ENCODE data around the gene FLT4. TPM values are rescaled to one million over a fixed set of nuclear protein-coding genes. Genes with fewer than 3 reads are reported as not detected.

FLT4 gene
- total RNA-seq, 1 donor from 2014 or later = 13.1 TPM

GRCh38 chr5:180589771-180590542 lies 59.4 kb downstream of the FLT4 start:
- Mint-ChIP-seq H3K27ac (ENCODE audit: unreplicated experiment) (no peak overlapping the region), H3K9me3 (peaks cover 6% of the 10 kb centered on the region), H3K4me3 (peak overlapping the region; percentile 59), H3K27me3 (ENCODE audit: low read depth) (peaks cover 79% of the 10 kb centered on the region), H3K36me3 (ENCODE audit: low read depth) (peaks cover 4% of the 10 kb centered on the region), H3K4me1 (peaks cover 11% of the 10 kb centered on the region)
- DNase-seq (ENCODE audit: low read depth, low spot score) = no peak
- no peak for TF ChIP-seq CTCF (conservative IDR thresholded peaks at IDR 0.05)

GRCh38 chr5:180586870-180587269 lies 62.5 kb downstream of the FLT4 start:
- no peak for DNase-seq (ENCODE audit: low read depth, low spot score)
- TF ChIP-seq CTCF (conservative IDR thresholded peaks at IDR 0.05) = no peak
- no peak overlapping the region for H3K27ac Mint-ChIP-seq (ENCODE audit: unreplicated experiment)
- H3K27me3 Mint-ChIP-seq (ENCODE audit: low read depth) = peaks cover 62% of the 10 kb centered on the region
- H3K4me3 Mint-ChIP-seq = no peak overlapping the region
- H3K36me3 Mint-ChIP-seq (ENCODE audit: low read depth) = peaks cover 8% of the 10 kb centered on the region
- H3K4me1 Mint-ChIP-seq = peaks cover 5% of the 10 kb centered on the region
- H3K9me3 Mint-ChIP-seq = peaks cover 12% of the 10 kb centered on the region

GRCh38 chr5:180586204-180586603 lies 63.2 kb downstream of the FLT4 start:
- H3K9me3 Mint-ChIP-seq = peaks cover 12% of the 10 kb centered on the region
- peaks cover 8% of the 10 kb centered on the region for H3K36me3 Mint-ChIP-seq (ENCODE audit: low read depth)
- peaks cover 62% of the 10 kb centered on the region for H3K27me3 Mint-ChIP-seq (ENCODE audit: low read depth)
- no peak for DNase-seq (ENCODE audit: low read depth, low spot score)
- H3K27ac Mint-ChIP-seq (ENCODE audit: unreplicated experiment) = no peak overlapping the region
- H3K4me3 Mint-ChIP-seq = no peak overlapping the region
- H3K4me1 Mint-ChIP-seq = peaks cover 5% of the 10 kb centered on the region
- TF ChIP-seq CTCF (conservative IDR thresholded peaks at IDR 0.05) = no peak

- no peak overlapping the region for H3K4me3 Mint-ChIP-seq
- H3K36me3 Mint-ChIP-seq (ENCODE audit: low read depth) = peaks cover 8% of the 10 kb centered on the region
- no peak for TF ChIP-seq CTCF (conservative IDR thresholded peaks at IDR 0.05)
- peaks cover 12% of the 10 kb centered on the region for H3K9me3 Mint-ChIP-seq
- DNase-seq (ENCODE audit: low read depth, low spot score) = no peak
- H3K27ac Mint-ChIP-seq (ENCODE audit: unreplicated experiment) = no peak overlapping the region
- no peaks in the 10 kb centered on the region for H3K4me1 Mint-ChIP-seq
- H3K27me3 Mint-ChIP-seq (ENCODE audit: low read depth) = peaks cover 45% of the 10 kb centered on the region
Observed at GRCh38 chr5:180583738-180584137, 65.7 kb downstream of the FLT4 start.

- Mint-ChIP-seq H3K27me3 (ENCODE audit: low read depth) (peaks cover 16% of the 10 kb centered on the region), H3K9me3 (peaks cover 10% of the 10 kb centered on the region), H3K4me1 (no peaks in the 10 kb centered on the region), H3K4me3 (no peak overlapping the region), H3K36me3 (ENCODE audit: low read depth) (peaks cover 27% of the 10 kb centered on the region), H3K27ac (ENCODE audit: unreplicated experiment) (no peak overlapping the region)
- no peak for DNase-seq (ENCODE audit: low read depth, low spot score)
- TF ChIP-seq CTCF (conservative IDR thresholded peaks at IDR 0.05) = no peak
Observed at GRCh38 chr5:180580681-180581080, 68.7 kb downstream of the FLT4 start.
